Epidermal melanocyte (primary cell): ENCODE data around the gene NSG2.
"Not testable (repeated sequence)": the region's sequence is repeated elsewhere in the genome, so short reads cannot be mapped to it uniquely, and the experiment has no call there.

ENCODE experiments used
- DNase-seq: peaks from one replicate; pipeline ENCODE4 v3.0.0; 2011; ENCODE audit warnings: low spot score; ENCODE audit not compliant: insufficient read length

NSG2 gene

GRCh38 chr5:174045470-174046025, at the start of gene NSG2:
NSG2 (plus strand) TSS chr5:174045706; CDS start chr5:174046756, 1,050 bp downstream.
- peak; percentile 40 for DNase-seq

- no peak for DNase-seq
Measured at GRCh38 chr5:173997331-173997730, 48.2 kb upstream of the NSG2 start.

- no peak for DNase-seq
Measured at GRCh38 chr5:173998531-173998930, 47.0 kb upstream of the NSG2 start.

GRCh38 chr5:174000076-174000475, 45.4 kb upstream of the NSG2 start:
- DNase-seq = no peak

- no peak for DNase-seq
Measured at GRCh38 chr5:174003795-174004194, 41.7 kb upstream of the NSG2 start.

- no peak for DNase-seq
Measured at GRCh38 chr5:174008922-174009321, 36.6 kb upstream of the NSG2 start.

- no peak for DNase-seq
Measured at GRCh38 chr5:174010365-174010764, 35.1 kb upstream of the NSG2 start.

GRCh38 chr5:174011441-174011840, 34.1 kb upstream of the NSG2 start:
- no peak for DNase-seq

GRCh38 chr5:174020069-174020927, 25.2 kb upstream of the NSG2 start:
- DNase-seq = not testable (repeated sequence)

- DNase-seq = no peak
Measured at GRCh38 chr5:174020928-174021304, 24.6 kb upstream of the NSG2 start.

GRCh38 chr5:174022384-174023095, 23.0 kb upstream of the NSG2 start:
- DNase-seq = no peak

GRCh38 chr5:174030286-174030685, 15.2 kb upstream of the NSG2 start:
- DNase-seq = no peak

- DNase-seq = no peak
Measured at GRCh38 chr5:174044466-174045254, 846 bp upstream of the NSG2 start.

- no peak for DNase-seq
Measured at GRCh38 chr5:174046558-174046957, 1.1 kb downstream of the NSG2 start.

- DNase-seq = no peak
Measured at GRCh38 chr5:174047472-174048099, 2.1 kb downstream of the NSG2 start.

- no peak for DNase-seq
Measured at GRCh38 chr5:174052636-174053035, 7.1 kb downstream of the NSG2 start.

- no peak for DNase-seq
Measured at GRCh38 chr5:174053905-174054304, 8.4 kb downstream of the NSG2 start.

GRCh38 chr5:174056064-174056847, 10.8 kb downstream of the NSG2 start:
- no peak for DNase-seq

GRCh38 chr5:174057206-174057605, 11.7 kb downstream of the NSG2 start:
- no peak for DNase-seq

GRCh38 chr5:174058433-174059122, 13.1 kb downstream of the NSG2 start:
- DNase-seq = no peak
